ENCODE results near the gene FOXQ1.

FOXQ1 gene

GRCh38 chr6:1322156-1322555 lies 10.3 kb downstream of the FOXQ1 start:
- no peaks in the 10 kb centered on the region for H4K20me1 ChIP-seq (ENCODE audit: insufficient read depth, low read length)
- H3K9ac ChIP-seq (ENCODE audit: low read depth, low read length) = no peak overlapping the region
- H3K79me2 ChIP-seq (ENCODE audit: insufficient read depth, low read length) = no peaks in the 10 kb centered on the region
- ATAC-seq (ENCODE audit: insufficient read depth, low read depth) (no peak), DNase-seq (no peak)
- no peaks in the 10 kb centered on the region for H3K36me3 ChIP-seq (ENCODE audit: insufficient read depth, low read length)
- peaks cover 6% of the 10 kb centered on the region for H3K9me3 ChIP-seq (ENCODE audit: insufficient read depth, low read length, severe bottlenecking)
- no peaks in the 10 kb centered on the region for H3K4me1 ChIP-seq (ENCODE audit: insufficient read depth, low read length)
- H2AFZ ChIP-seq (ENCODE audit: low read depth, low read length) = no peak overlapping the region
- peaks cover 6% of the 10 kb centered on the region for H3K27me3 ChIP-seq (ENCODE audit: insufficient read depth, low read length, poor library complexity)
- TF ChIP-seq EZH2 (IDR thresholded peaks at IDR 0.05; ENCODE audit: borderline replicate concordance, low read depth, low read length, severe bottlenecking) (no peak), CTCF (IDR thresholded peaks at IDR 0.05; ENCODE audit: borderline replicate concordance, extremely low read depth, low read length, poor library complexity, severe bottlenecking) (no peak)
- H3K4me3 ChIP-seq (ENCODE audit: low read depth in 1 of 2, low read length in 2 of 2) = no peak overlapping the region
- H3K27ac ChIP-seq (ENCODE audit: low read length) = no peak overlapping the region
- no peak overlapping the region for H3K4me2 ChIP-seq (ENCODE audit: insufficient read depth, low read length)

- H2AFZ ChIP-seq (ENCODE audit: low read depth, low read length) = no peak overlapping the region
- no peaks in the 10 kb centered on the region for H3K36me3 ChIP-seq (ENCODE audit: insufficient read depth, low read length)
- DNase-seq (no peak), ATAC-seq (ENCODE audit: insufficient read depth, low read depth) (no peak)
- no peak overlapping the region for H3K9ac ChIP-seq (ENCODE audit: low read depth, low read length)
- H4K20me1 ChIP-seq (ENCODE audit: insufficient read depth, low read length) = no peaks in the 10 kb centered on the region
- no peak overlapping the region for H3K27ac ChIP-seq (ENCODE audit: low read length)
- H3K4me2 ChIP-seq (ENCODE audit: insufficient read depth, low read length) = no peak overlapping the region
- no peaks in the 10 kb centered on the region for H3K4me1 ChIP-seq (ENCODE audit: insufficient read depth, low read length)
- peaks cover 6% of the 10 kb centered on the region for H3K27me3 ChIP-seq (ENCODE audit: insufficient read depth, low read length, poor library complexity)
- no peak for TF ChIP-seq EZH2 (IDR thresholded peaks at IDR 0.05; ENCODE audit: borderline replicate concordance, low read depth, low read length, severe bottlenecking)
- TF ChIP-seq CTCF (IDR thresholded peaks at IDR 0.05; ENCODE audit: borderline replicate concordance, extremely low read depth, low read length, poor library complexity, severe bottlenecking) = no peak
- no peaks in the 10 kb centered on the region for H3K79me2 ChIP-seq (ENCODE audit: insufficient read depth, low read length)
- H3K4me3 ChIP-seq (ENCODE audit: low read depth in 1 of 2, low read length in 2 of 2) = no peak overlapping the region
- H3K9me3 ChIP-seq (ENCODE audit: insufficient read depth, low read length, severe bottlenecking) = peaks cover 3% of the 10 kb centered on the region
These were observed 10.9 kb downstream of the FOXQ1 start for GRCh38 chr6:1322696-1323219.

GRCh38 chr6:1324936-1325335 lies 13.0 kb downstream of the FOXQ1 start:
- H3K9ac ChIP-seq (ENCODE audit: low read depth, low read length) = no peak overlapping the region
- no peak overlapping the region for H3K4me3 ChIP-seq (ENCODE audit: low read depth in 1 of 2, low read length in 2 of 2)
- DNase-seq (no peak), ATAC-seq (ENCODE audit: insufficient read depth, low read depth) (no peak)
- no peak overlapping the region for H2AFZ ChIP-seq (ENCODE audit: low read depth, low read length)
- no peaks in the 10 kb centered on the region for H3K9me3 ChIP-seq (ENCODE audit: insufficient read depth, low read length, severe bottlenecking)
- no peaks in the 10 kb centered on the region for H4K20me1 ChIP-seq (ENCODE audit: insufficient read depth, low read length)
- no peaks in the 10 kb centered on the region for H3K4me1 ChIP-seq (ENCODE audit: insufficient read depth, low read length)
- no peak overlapping the region for H3K27ac ChIP-seq (ENCODE audit: low read length)
- no peaks in the 10 kb centered on the region for H3K79me2 ChIP-seq (ENCODE audit: insufficient read depth, low read length)
- H3K4me2 ChIP-seq (ENCODE audit: insufficient read depth, low read length) = no peak overlapping the region
- peaks cover 6% of the 10 kb centered on the region for H3K27me3 ChIP-seq (ENCODE audit: insufficient read depth, low read length, poor library complexity)
- H3K36me3 ChIP-seq (ENCODE audit: insufficient read depth, low read length) = no peaks in the 10 kb centered on the region
- no peak for TF ChIP-seq EZH2 (IDR thresholded peaks at IDR 0.05; ENCODE audit: borderline replicate concordance, low read depth, low read length, severe bottlenecking)
- TF ChIP-seq CTCF (IDR thresholded peaks at IDR 0.05; ENCODE audit: borderline replicate concordance, extremely low read depth, low read length, poor library complexity, severe bottlenecking) = no peak

All from DND-41 (cell line).